CD4-positive, alpha-beta T cell (primary cell): ENCODE results near the gene SIGLEC5. TPM values are rescaled to one million over a fixed set of nuclear protein-coding genes. Genes with fewer than 3 reads are reported as not detected.
A peak's percentile ranks its signal among the peaks of the same experiment; 100 is the strongest.

Experiments used
- ATAC-seq: fragments of 200-7000 bp; cut with Tn5 transposase; one replicate; pipeline ENCODE4 v1.10.0; 2022; ENCODE audit warnings: mild to moderate bottlenecking; ENCODE audit not compliant: poor library complexity
- CTCF ChIA-PET: fragments of 350-600 bp; sonication (Branson Sonifier 250); formaldehyde crosslinking; loops from one replicate; lab custom pipeline; 2021; ENCODE audit warnings: antibody characterized with exemption, inconsistent platforms; lab: Charles Lee
- POLR2A ChIA-PET: fragments of 350-600 bp; sonication (Branson Sonifier 250); formaldehyde crosslinking; loops from one replicate; lab custom pipeline; 2021; ENCODE audit warnings: antibody characterized with exemption, inconsistent platforms; lab: Charles Lee
- DNase-seq, 14 experiments: peaks; one replicate each; pipeline ENCODE4 v3.0.0-alpha.2; 2013 to 2020; ENCODE audit warnings: mixed read lengths in 2 of 14
- H3K27ac ChIP-seq, 2 donors: one replicate each; pipeline versions ENCODE4 v1.5.1 to v1.7.0; 2013; ENCODE audit warnings: low read length in 2 of 2, low read depth in 1 of 2, mild to moderate bottlenecking in 1 of 2
- H3K27me3 ChIP-seq, 2 experiments: 1 replicate in 1 of 2; 2 replicates in 1 of 2; pipeline versions ENCODE4 v1.6.1 to v1.7.0; 2013; ENCODE audit warnings: low read length in 2 of 2, control low read depth in 1 of 2, mild to moderate bottlenecking in 1 of 2, moderate library complexity in 1 of 2; ENCODE audit not compliant: insufficient read depth in 2 of 2, control insufficient read depth in 1 of 2
- H3K36me3 ChIP-seq: one replicate; pipeline ENCODE4 v1.6.1; 2013; ENCODE audit warnings: low read length, control low read depth; ENCODE audit not compliant: insufficient read depth
- H3K4me1 ChIP-seq: one replicate; pipeline ENCODE4 v1.6.1; 2013; ENCODE audit warnings: low read length, control low read depth; ENCODE audit not compliant: insufficient read depth
- H3K4me3 ChIP-seq: one replicate; pipeline ENCODE4 v1.5.1; 2013; ENCODE audit warnings: mild to moderate bottlenecking, low read length, moderate library complexity
- H3K9me3 ChIP-seq, 2 experiments: 1 replicate in 1 of 2; 2 replicates in 1 of 2; pipeline versions ENCODE4 v1.6.1 to v1.7.0; 2013; ENCODE audit warnings: low read length in 2 of 2, mild to moderate bottlenecking in 2 of 2, control low read depth in 1 of 2, moderate library complexity in 1 of 2; ENCODE audit not compliant: control insufficient read depth in 1 of 2, insufficient read depth in 1 of 2
- H3K27ac Mint-ChIP-seq: one replicate; pipeline ENCODE4 v1.8.0; 2020; ENCODE audit warnings: mixed read lengths
- H3K27me3 Mint-ChIP-seq: one replicate; pipeline ENCODE4 v1.8.0; 2021; ENCODE audit warnings: mixed read lengths
- H3K36me3 Mint-ChIP-seq: one replicate; pipeline ENCODE4 v1.8.0; 2021; ENCODE audit warnings: low read depth, mixed read lengths
- H3K4me1 Mint-ChIP-seq: one replicate; pipeline ENCODE4 v1.8.0; 2021; ENCODE audit warnings: low read depth, mixed read lengths
- H3K4me3 Mint-ChIP-seq: one replicate; pipeline ENCODE4 v1.8.0; 2020; ENCODE audit warnings: mild to moderate bottlenecking, mixed read lengths
- H3K9me3 Mint-ChIP-seq: one replicate; pipeline ENCODE4 v1.8.0; 2020; ENCODE audit warnings: mixed read lengths
- CTCF ChIP-seq: fragments of 200-600 bp; IDR thresholded peaks from one replicate; pipeline ENCODE4 v1.8.0; 2022; ENCODE audit warnings: antibody characterized with exemption, mild to moderate bottlenecking
- intact Hi-C, 2 experiments: fragments of 100-400 bp; cut with DNase I in 1 of 2; cut with micrococcal nuclease in 1 of 2; formaldehyde crosslinking; loops; one replicate each; pipeline versions ENCODE4 v1.15.1 to v1.9.0; 2023 to 2025; cut with DNase I, micrococcal nuclease
- total RNA-seq, 174 experiments: library from RNA in 2 of 174; stranded (reverse) in 2 of 174; gene quantifications; one replicate each; pipeline ENCODE4 v1.2.3 and lab custom pipeline; 2021 to 2026

The SIGLEC5 gene
- total RNA-seq, 2 experiments from 2014 or later = not detected

- TF ChIP-seq CTCF = no peak
- ChIA-PET POLR2A (no interaction called here), CTCF (no interaction called here)
- DNase-seq (peak in 3 of 14 experiments; percentile 14 to 33 (median 30)), ATAC-seq (no peak)
- peaks cover 41% of the 10 kb centered on the region for H3K27me3 Mint-ChIP-seq
- Histone ChIP-seq H3K9me3 (no peaks in the 10 kb centered on the region), H3K4me3 (no peak overlapping the region), H3K27ac (no peak overlapping the region), H3K4me1 (no peaks in the 10 kb centered on the region), H3K27me3 (no peaks in the 10 kb centered on the region), H3K36me3 (no peaks in the 10 kb centered on the region)
- H3K4me1 Mint-ChIP-seq = no peaks in the 10 kb centered on the region
- no peaks in the 10 kb centered on the region for H3K36me3 Mint-ChIP-seq
- H3K27ac Mint-ChIP-seq = no peak overlapping the region
- no peak overlapping the region for H3K4me3 Mint-ChIP-seq
- intact Hi-C loops = no loop called here
- H3K9me3 Mint-ChIP-seq = peaks cover 2% of the 10 kb centered on the region
Measured at GRCh38 chr19:51621178-51621577, 9.0 kb downstream of the SIGLEC5 start.

GRCh38 chr19:51615991-51616390 is 14.2 kb downstream of the SIGLEC5 start:
- H3K4me1 Mint-ChIP-seq = no peaks in the 10 kb centered on the region
- ATAC-seq (no peak), DNase-seq (no peak)
- Histone ChIP-seq H3K4me3 (no peak overlapping the region), H3K36me3 (no peaks in the 10 kb centered on the region), H3K4me1 (no peaks in the 10 kb centered on the region), H3K9me3 (peaks cover 9 to 11% of the 10 kb centered on the region in 2 experiments), H3K27me3 (peaks cover 20 to 24% of the 10 kb centered on the region in 2 experiments), H3K27ac (no peak overlapping the region)
- ChIA-PET POLR2A (no interaction called here), CTCF (no interaction called here)
- no peak for TF ChIP-seq CTCF
- H3K27ac Mint-ChIP-seq = no peak overlapping the region
- intact Hi-C loops = no loop called here
- H3K27me3 Mint-ChIP-seq = peaks cover 62% of the 10 kb centered on the region
- H3K36me3 Mint-ChIP-seq = no peaks in the 10 kb centered on the region
- H3K4me3 Mint-ChIP-seq = no peak overlapping the region
- H3K9me3 Mint-ChIP-seq = peaks cover 14% of the 10 kb centered on the region

GRCh38 chr19:51614789-51615188 is 15.4 kb downstream of the SIGLEC5 start:
- TF ChIP-seq CTCF = no peak
- no peaks in the 10 kb centered on the region for H3K36me3 ChIP-seq
- H3K27ac Mint-ChIP-seq = no peak overlapping the region
- H3K9me3 Mint-ChIP-seq = peaks cover 14% of the 10 kb centered on the region
- ATAC-seq = no peak
- no peaks in the 10 kb centered on the region for H3K4me1 ChIP-seq
- intact Hi-C loops = no loop called here
- H3K9me3 ChIP-seq = peaks cover 9 to 14% of the 10 kb centered on the region in 2 experiments
- H3K36me3 Mint-ChIP-seq = no peaks in the 10 kb centered on the region
- no peak overlapping the region for H3K27ac ChIP-seq
- ChIA-PET CTCF (no interaction called here), POLR2A (no interaction called here)
- DNase-seq = no peak
- H3K4me3 Mint-ChIP-seq = no peak overlapping the region
- no peaks in the 10 kb centered on the region for H3K4me1 Mint-ChIP-seq
- peaks cover 63% of the 10 kb centered on the region for H3K27me3 Mint-ChIP-seq
- H3K4me3 ChIP-seq = no peak overlapping the region
- H3K27me3 ChIP-seq = peaks cover 20 to 24% of the 10 kb centered on the region in 2 experiments
